H1 (cell line): ENCODE measurements around the gene B3GALT6. TPM values are rescaled to one million over a fixed set of nuclear protein-coding genes. Genes with fewer than 3 reads are reported as not detected.

Experiments used
- CTCF ChIA-PET: fragments of 300-600 bp; sonication (Branson Sonifier 250); formaldehyde crosslinking; loops from one replicate; lab custom pipeline; 2021; ENCODE audit not compliant: partially characterized antibody; lab: Charles Lee
- POLR2A ChIA-PET: fragments of 300-600 bp; sonication (Branson Sonifier 250); formaldehyde crosslinking; loops from one replicate; lab custom pipeline; 2021; ENCODE audit warnings: inconsistent platforms; ENCODE audit not compliant: partially characterized antibody; lab: Charles Lee
- DNase-seq, 2 experiments: peaks; one replicate each; pipeline versions ENCODE4 v3.0.0 to v3.0.0-alpha.2; 2010 to 2022; ENCODE audit warnings: low spot score in 2 of 2, low read depth in 1 of 2, mixed read lengths in 1 of 2
- FAIRE-seq: peaks from 2 replicates; lab custom pipeline; 2011; peaks lifted over from hg19 to GRCh38; lab: Jason Lieb, UNC
- H2AFZ ChIP-seq: 2 replicates; pipeline ENCODE4 v1.8.1; 2012; ENCODE audit warnings: low read length, inconsistent platforms
- H2AK5ac ChIP-seq: 2 replicates; pipeline ENCODE4 v1.6.1; 2013; ENCODE audit warnings: low read depth, low read length
- H2BK120ac ChIP-seq: replicated peaks from 2 replicates; pipeline ENCODE3; 2013; ENCODE audit warnings: low read depth, low read length, inconsistent platforms
- H2BK12ac ChIP-seq: 2 replicates; pipeline ENCODE4 v1.6.1; 2013; ENCODE audit warnings: low read depth, low read length
- H2BK15ac ChIP-seq: 2 replicates; pipeline ENCODE4 v1.6.1; 2013; ENCODE audit warnings: low read length
- H2BK20ac ChIP-seq: 2 replicates; pipeline ENCODE4 v1.6.1; 2013; ENCODE audit warnings: low read length
- H2BK5ac ChIP-seq: 2 replicates; pipeline ENCODE4 v1.6.1; 2013; ENCODE audit warnings: low read depth, low read length
- H3K14ac ChIP-seq: 2 replicates; pipeline ENCODE4 v1.6.1; 2013; ENCODE audit warnings: inconsistent platforms; ENCODE audit not compliant: insufficient read length
- H3K18ac ChIP-seq: 2 replicates; pipeline ENCODE4 v1.6.1; 2013; ENCODE audit warnings: low read length; ENCODE audit errors: extremely low read depth
- H3K23ac ChIP-seq: 2 replicates; pipeline ENCODE4 v1.6.1; 2013; ENCODE audit warnings: inconsistent platforms; ENCODE audit not compliant: insufficient read length
- H3K23me2 ChIP-seq: 2 replicates; pipeline ENCODE4 v1.6.1; 2013; ENCODE audit warnings: low read depth, low read length
- H3K27ac ChIP-seq: 2 replicates; pipeline ENCODE4 v1.6.1; 2011; ENCODE audit warnings: low read depth, low read length, inconsistent platforms
- H3K27me3 ChIP-seq, 4 experiments: replicated peaks in 1 of 4; 1 replicate in 1 of 4; 2 replicates in 3 of 4; pipeline versions ENCODE4 v1.6.1 to v1.8.1; 2011 to 2013; ENCODE audit warnings: low read length in 3 of 4, mild to moderate bottlenecking in 3 of 4, inconsistent platforms in 2 of 4, mixed read lengths in 2 of 4, moderate library complexity in 1 of 4; ENCODE audit not compliant: control insufficient read depth in 3 of 4, insufficient read depth in 3 of 4; ENCODE audit errors: extremely low read depth in 1 of 4
- H3K36me3 ChIP-seq, 4 experiments: 2 replicates each; pipeline versions ENCODE4 v1.6.1 to v1.8.1; 2011 to 2013; ENCODE audit warnings: mild to moderate bottlenecking in 4 of 4, low read length in 3 of 4, moderate library complexity in 2 of 4, control low read depth in 1 of 4, inconsistent platforms in 1 of 4; ENCODE audit not compliant: insufficient read depth in 4 of 4, control insufficient read depth in 2 of 4
- H3K4ac ChIP-seq: replicated peaks from 2 replicates; pipeline ENCODE3; 2013; ENCODE audit warnings: low read length, low read depth, mixed read lengths, inconsistent platforms; ENCODE audit not compliant: insufficient read length
- H3K4me1 ChIP-seq, 4 experiments: replicated peaks in 1 of 4; 1 replicate in 1 of 4; 2 replicates in 3 of 4; pipeline versions ENCODE4 v1.6.1 to v1.8.1; 2011 to 2013; ENCODE audit warnings: low read length in 3 of 4, inconsistent platforms in 2 of 4, mixed read lengths in 1 of 4; ENCODE audit not compliant: insufficient read depth in 4 of 4, control insufficient read depth in 3 of 4
- H3K4me2 ChIP-seq, 2 experiments: 2 replicates each; pipeline versions ENCODE4 v1.6.1 to v1.8.1; 2011 to 2013; ENCODE audit warnings: low read depth in 2 of 2, low read length in 2 of 2, control low read depth in 1 of 2, inconsistent platforms in 1 of 2, mild to moderate bottlenecking in 1 of 2; ENCODE audit not compliant: insufficient read depth in 1 of 2
- H3K4me3 ChIP-seq, 4 experiments: fragments of 200-600, 300-600 bp in 1 of 4; sonication (generic), shearing (Covaris generic), sonication (Bioruptor Twin) in 1 of 4; 2 replicates each; pipeline versions ENCODE4 v1.5.1 to v1.8.1; 2011 to 2016; ENCODE audit warnings: low read length in 4 of 4, low read depth in 3 of 4, control low read depth in 2 of 4, inconsistent platforms in 2 of 4, mild to moderate bottlenecking in 2 of 4, mixed read lengths in 1 of 4, moderate library complexity in 1 of 4; ENCODE audit not compliant: insufficient read depth in 2 of 4; ENCODE audit errors: extremely low read depth in 1 of 4
- H3K56ac ChIP-seq: replicated peaks from 2 replicates; pipeline ENCODE3; 2013; ENCODE audit warnings: low read depth, mild to moderate bottlenecking, mixed read lengths, low read length, inconsistent platforms; ENCODE audit not compliant: insufficient read length
- H3K79me1 ChIP-seq: 2 replicates; pipeline ENCODE4 v1.6.1; 2013; ENCODE audit warnings: low read depth, low read length, control low read depth
- H3K79me2 ChIP-seq, 2 experiments: 2 replicates each; pipeline versions ENCODE4 v1.6.1 to v1.8.1; 2012 to 2013; ENCODE audit warnings: low read length in 2 of 2, mild to moderate bottlenecking in 2 of 2, inconsistent platforms in 1 of 2; ENCODE audit not compliant: insufficient read depth in 2 of 2, control insufficient read depth in 1 of 2
- H3K9ac ChIP-seq, 4 experiments: replicated peaks in 1 of 4; 1 replicate in 1 of 4; 2 replicates in 3 of 4; pipeline versions ENCODE4 v1.6.1 to v1.8.1; 2011 to 2013; ENCODE audit warnings: low read depth in 3 of 4, low read length in 3 of 4, control low read depth in 2 of 4, mild to moderate bottlenecking in 2 of 4, moderate library complexity in 2 of 4, inconsistent platforms in 1 of 4; ENCODE audit errors: extremely low read depth in 1 of 4
- H3K9me3 ChIP-seq, 2 experiments: 2 replicates each; pipeline versions ENCODE4 v1.6.1 to v1.8.1; 2012 to 2013; ENCODE audit warnings: mild to moderate bottlenecking in 2 of 2, moderate library complexity in 2 of 2, control low read depth in 1 of 2, inconsistent platforms in 1 of 2, low read depth in 1 of 2, low read length in 1 of 2, mixed read lengths in 1 of 2; ENCODE audit not compliant: insufficient read depth in 2 of 2
- H4K20me1 ChIP-seq, 2 experiments: replicated peaks in 1 of 2; 2 replicates each; pipeline versions ENCODE3 to v1.8.1; 2011 to 2013; ENCODE audit warnings: inconsistent platforms in 2 of 2, low read length in 2 of 2, mild to moderate bottlenecking in 1 of 2; ENCODE audit not compliant: insufficient read depth in 2 of 2, control insufficient read depth in 1 of 2
- H4K5ac ChIP-seq: 2 replicates; pipeline ENCODE4 v1.6.1; 2013; ENCODE audit warnings: low read length, low read depth, mixed read lengths, inconsistent platforms; ENCODE audit not compliant: insufficient read length
- H4K8ac ChIP-seq: 2 replicates; pipeline ENCODE4 v1.8.0; 2013; ENCODE audit warnings: mild to moderate bottlenecking, moderate library complexity, low read length, inconsistent platforms; ENCODE audit not compliant: insufficient read depth; ENCODE audit errors: extremely low read depth
- H4K91ac ChIP-seq: replicated peaks from 2 replicates; pipeline ENCODE3; 2013; ENCODE audit warnings: low read length, mixed read lengths, inconsistent platforms; ENCODE audit not compliant: insufficient read length
- CHD2 ChIP-seq: IDR thresholded peaks from 2 replicates; pipeline ENCODE4 v1.6.1; 2012; ENCODE audit warnings: low read length, improper control_type of control experiment
- CTCF ChIP-seq, 3 experiments: IDR thresholded peaks; 1 replicate in 2 of 3; 2 replicates in 1 of 3; pipeline versions ENCODE4 v1.5.1 to v1.6.1; 2011; ENCODE audit warnings: low read length in 3 of 3, mild to moderate bottlenecking in 3 of 3, inconsistent platforms in 2 of 3, low read depth in 1 of 3, moderate library complexity in 1 of 3; ENCODE audit not compliant: insufficient read depth in 1 of 3; ENCODE audit errors: control extremely low read depth in 1 of 3
- JUND ChIP-seq: IDR thresholded peaks from 2 replicates; pipeline ENCODE4 v1.6.1; 2011; ENCODE audit warnings: mild to moderate bottlenecking, improper control_type of control experiment, low read length
- NRF1 ChIP-seq: IDR thresholded peaks from 2 replicates; pipeline ENCODE4 v1.6.1; 2011; ENCODE audit warnings: mild to moderate bottlenecking, low read depth, low read length, improper control_type of control experiment
- TEAD4 ChIP-seq: IDR thresholded peaks from 2 replicates; pipeline ENCODE4 v1.6.1; 2012; ENCODE audit warnings: low read depth, low read length, inconsistent platforms, mixed read lengths
- USF2 ChIP-seq: IDR thresholded peaks from 2 replicates; pipeline ENCODE4 v1.6.1; 2011; ENCODE audit warnings: low read length, improper control_type of control experiment
- WGBS, 2 experiments: shearing (Covaris generic) in 1 of 2; methylation state at CpG; one replicate each; pipeline versions ENCODE4 v1.1.6 to v1.1.7; 2013 to 2015; ENCODE audit warnings: low lambda C conversion rate in 2 of 2, mixed read lengths in 2 of 2, inconsistent platforms in 1 of 2, low coverage in 1 of 2, missing lambda C conversion rate in 1 of 2; ENCODE audit not compliant: insufficient replicate concordance in 2 of 2, insufficient coverage in 1 of 2, insufficient read length in 1 of 2; ENCODE audit errors: extremely low coverage in 1 of 2, missing lambda C conversion rate in 1 of 2; 5-methylcytosine and 5-hydroxymethylcytosine counted together
- polyA plus RNA-seq, 7 experiments: library from polyadenylated mRNA; depleted of rRNA in 3 of 7; stranded (reverse) in 5 of 7; unstranded in 2 of 7; fragments of >200 nt in 5 of 7; fragments of 200-250 nt in 2 of 7; gene quantifications; 1 replicate in 5 of 7; 2 replicates in 1 of 7; 4 replicates in 1 of 7; pipeline versions ENCODE4 v1.2.1 to v1.2.3, GENCODE V29; 2011 to 2013; ENCODE audit warnings: missing spikeins in 2 of 7, mixed read lengths in 2 of 7
- total RNA-seq: library from RNA; stranded (reverse); fragmentation: NEBNext Ultra II Directional; extraction: Animal tissue kit (Norgen Biotek cat#: 25700); gene quantifications from 2 replicates; pipeline ENCODE4 v1.2.1, GENCODE V29; 2021

Gene B3GALT6
- total and polyA plus RNA-seq, 2 of the 8 experiments (the other 6 are each of a cell fraction or from before 2014, with no cell fraction given) = 18.4 to 20.4 TPM

GRCh38 chr1:1223891-1224290 is 8.1 kb upstream of the B3GALT6 start:
- peaks cover 4 to 32% (median 17%) of the 10 kb centered on the region in 4 experiments; a peak in 7 of 8 replicates for H3K36me3 ChIP-seq
- no peak overlapping the region for H4K5ac ChIP-seq
- no peak overlapping the region for H3K9ac ChIP-seq
- no peak overlapping the region for H3K4me3 ChIP-seq
- no peak overlapping the region for H3K18ac ChIP-seq
- H3K27ac ChIP-seq = no peak overlapping the region
- H3K4me2 ChIP-seq = no peak overlapping the region
- no peaks in the 10 kb centered on the region for H3K4me1 ChIP-seq
- H2BK15ac ChIP-seq = no peak overlapping the region
- POLR2A ChIA-PET = no interaction called here
- no peaks in the 10 kb centered on the region for H3K9me3 ChIP-seq
- H2BK20ac ChIP-seq = no peak overlapping the region
- peaks cover 26% of the 10 kb centered on the region for H3K79me1 ChIP-seq
- DNase-seq = no peak
- no peak overlapping the region for H2AFZ ChIP-seq
- peaks cover 5 to 28% of the 10 kb centered on the region in 2 experiments for H4K20me1 ChIP-seq
- H2BK12ac ChIP-seq = no peak overlapping the region
- H2BK120ac ChIP-seq = no peak overlapping the region
- H2BK5ac ChIP-seq = no peak overlapping the region
- CTCF ChIA-PET = interaction anchor here (6.2 kb wide), 1 partner anchor 102 kb away, joined by 28 read pairs; no protein-coding TSS in a partner anchor
- H3K14ac ChIP-seq = no peak overlapping the region
- H4K8ac ChIP-seq = no peak overlapping the region
- no peak overlapping the region for H3K4ac ChIP-seq
- H3K23me2 ChIP-seq = no peaks in the 10 kb centered on the region; the same call in 1 of the 2 replicates
- FAIRE-seq = no peak
- no peaks in the 10 kb centered on the region for H3K27me3 ChIP-seq
- H2AK5ac ChIP-seq = no peak overlapping the region
- no peak overlapping the region for H3K56ac ChIP-seq
- 96% methylated on average over 17 of the region's 21 CpGs; no CpG with 5 or more reads in 1 of the 2 experiments for WGBS, 2 experiments
- no peak overlapping the region for H3K23ac ChIP-seq
- peaks cover 0 to 13% of the 10 kb centered on the region in 2 experiments; a peak in 2 of 4 replicates for H3K79me2 ChIP-seq
- no peak overlapping the region for H4K91ac ChIP-seq
- TF ChIP-seq TEAD4 = no peak
- TF ChIP-seq USF2 = no peak
- no peak for TF ChIP-seq CTCF (IDR thresholded peaks at IDR 0.05; ENCODE audit: control extremely low read depth in 1 of 3, insufficient read depth in 1 of 3, low read depth in 1 of 3, low read length in 3 of 3)
- TF ChIP-seq CHD2 = no peak
- TF ChIP-seq NRF1 = no peak
- no peak for TF ChIP-seq JUND
